Activated CD8-positive, alpha-beta memory T cell treated with anti-CD3 and anti-CD28 coated beads, Interleukin-2, amount 50 U/mL, for 48 hours (primary cell): Measurements from ENCODE around the gene PNMT.

Experiments
- DNase-seq: peaks from one replicate; pipeline ENCODE4 v3.0.0-alpha.2; 2020

PNMT gene

DNA sequence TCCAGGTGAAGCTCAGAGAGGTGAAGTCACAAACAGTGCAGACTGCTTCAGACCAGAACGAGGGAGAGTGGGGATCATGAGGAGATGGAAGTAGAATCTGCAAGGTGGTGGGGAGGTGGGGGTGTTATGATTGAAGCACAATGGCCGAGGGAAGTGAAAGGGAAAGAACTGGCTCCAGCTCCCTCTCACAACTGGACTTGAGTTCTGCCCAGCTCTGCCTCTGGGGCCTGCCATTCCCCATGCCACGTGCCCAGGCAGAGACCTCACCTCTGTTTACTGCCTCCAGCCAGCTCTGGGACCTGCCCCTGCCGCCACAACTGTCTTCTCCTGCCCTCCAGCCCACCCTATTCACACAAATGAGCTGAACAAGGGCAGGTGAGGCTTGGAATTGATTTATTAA lies 2.5 kb downstream of the PNMT start:
- DNase-seq = no peak

DNA sequence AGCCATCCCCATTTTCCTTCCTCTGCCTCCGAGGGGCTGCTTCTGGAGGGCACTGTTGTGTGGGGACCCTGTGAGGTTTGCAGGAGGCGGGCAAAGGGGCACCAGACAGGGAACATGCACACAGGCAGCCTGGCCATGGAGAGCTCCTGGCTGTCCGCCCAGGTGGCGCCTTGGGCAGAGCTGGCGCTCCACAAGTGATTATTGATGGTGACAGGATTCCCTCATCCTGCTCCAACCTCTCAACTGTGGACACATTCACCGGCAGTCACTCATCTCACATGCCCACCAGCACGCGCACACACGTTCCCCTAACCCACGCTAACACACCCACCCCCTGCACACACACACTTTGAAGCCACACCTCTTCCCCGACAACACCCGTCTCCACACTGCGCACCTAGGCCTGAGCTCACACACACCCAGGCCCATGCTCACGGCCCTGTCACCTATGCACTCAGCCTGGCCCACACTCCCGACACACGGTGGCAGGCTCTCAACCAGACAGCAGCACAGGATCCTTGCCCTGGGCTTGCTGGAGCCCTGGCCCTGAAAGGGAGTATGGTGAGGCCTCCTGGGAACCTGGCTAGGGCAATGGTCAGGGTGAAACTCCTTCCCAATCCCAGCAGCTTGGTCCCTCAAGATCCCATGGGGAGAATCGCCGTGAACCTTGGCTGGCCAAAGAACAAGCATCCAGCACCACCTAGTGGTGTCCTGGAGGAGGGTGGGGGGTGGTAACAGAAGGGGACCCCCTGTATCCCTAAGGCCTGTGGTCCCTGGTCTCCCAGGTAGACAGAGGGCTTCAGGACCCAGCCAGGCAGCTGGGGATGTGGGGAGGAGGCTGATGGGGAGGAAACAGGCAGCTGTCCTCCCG lies 3.6 kb downstream of the PNMT start:
- DNase-seq = no peak

DNA sequence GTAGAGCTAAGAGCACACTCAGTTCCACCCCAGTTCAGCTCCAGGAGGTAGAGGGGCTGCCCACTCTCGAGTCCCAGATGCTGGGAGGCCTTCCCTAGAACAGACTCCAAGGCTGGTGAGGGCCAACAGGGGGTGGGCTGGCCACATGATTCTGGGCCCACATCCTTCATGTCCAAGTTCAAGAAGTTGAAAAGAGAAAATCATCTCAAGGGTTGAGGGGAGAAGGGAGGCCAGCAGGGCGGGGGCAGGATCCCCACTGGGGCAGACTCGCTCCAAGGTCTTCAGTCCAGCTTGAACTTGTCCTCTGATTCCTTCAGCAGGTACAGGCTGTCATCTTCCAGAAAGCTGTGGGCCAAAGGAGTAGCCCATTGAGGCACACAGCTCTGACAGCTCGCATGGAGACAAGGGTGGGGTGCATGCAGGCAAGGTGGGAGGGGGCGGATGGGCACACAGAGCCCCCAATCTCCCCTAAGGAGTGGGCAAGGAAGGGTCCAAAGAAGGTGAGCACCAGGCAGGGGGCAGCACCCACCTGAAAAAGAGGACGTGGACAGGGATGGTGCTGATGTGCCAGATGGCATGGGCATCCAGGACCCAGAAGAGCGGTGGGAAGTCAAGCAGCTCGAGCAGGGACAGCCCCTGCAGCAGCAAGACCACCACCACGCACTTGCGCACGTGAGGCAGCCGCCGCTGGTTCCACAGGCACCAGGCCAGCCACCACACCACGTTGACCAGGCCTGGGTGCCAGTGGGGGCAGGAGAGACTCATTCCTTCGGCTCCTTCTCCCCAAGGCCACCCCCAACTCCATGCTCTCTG lies 4.5 kb downstream of the PNMT start:
- DNase-seq = no peak

GRCh38 chr17:39673335-39674081 lies 5.3 kb downstream of the PNMT start:
- no peak for DNase-seq

- DNase-seq = no peak
Measured at GRCh38 chr17:39674179-39674578, 5.9 kb downstream of the PNMT start.

GRCh38 chr17:39674702-39675389 lies 6.6 kb downstream of the PNMT start:
- DNase-seq = no peak

DNA sequence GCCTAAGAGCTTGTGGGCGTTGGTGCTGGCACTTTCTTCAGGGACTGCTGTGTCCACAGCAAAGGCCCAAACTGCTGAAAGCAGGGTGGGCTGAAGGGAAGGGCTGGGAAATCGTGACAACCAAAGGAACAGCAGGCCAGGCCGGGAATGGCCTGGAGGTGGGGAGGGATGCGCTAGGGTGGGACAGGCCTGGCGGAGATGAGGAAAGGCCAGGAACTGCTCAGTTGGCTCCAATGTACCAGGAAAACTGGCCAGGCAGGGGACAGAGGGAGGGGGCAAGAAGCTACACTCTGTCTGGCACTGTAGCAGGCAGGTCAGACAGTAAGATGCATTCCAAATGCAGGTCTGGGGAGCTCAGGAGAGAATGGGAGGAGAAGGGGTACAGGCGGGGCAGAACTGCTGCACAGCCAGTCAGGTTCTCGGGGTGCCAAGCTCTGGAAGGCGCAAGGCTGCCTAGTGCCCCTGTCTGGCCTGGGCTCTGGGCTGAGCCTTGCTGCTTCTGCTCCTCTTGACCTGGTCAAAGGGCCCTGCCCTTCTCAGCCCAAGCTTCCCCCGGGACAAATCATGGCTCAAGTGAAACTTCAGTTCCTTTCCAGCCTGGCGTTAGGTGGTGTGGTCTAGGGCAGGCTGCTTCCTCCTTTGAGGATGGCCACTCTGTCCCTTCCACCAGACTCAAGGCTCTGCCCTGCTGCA lies 7.3 kb downstream of the PNMT start:
- no peak for DNase-seq

- DNase-seq = no peak
Measured at GRCh38 chr17:39676198-39676819, 8.1 kb downstream of the PNMT start.

DNA sequence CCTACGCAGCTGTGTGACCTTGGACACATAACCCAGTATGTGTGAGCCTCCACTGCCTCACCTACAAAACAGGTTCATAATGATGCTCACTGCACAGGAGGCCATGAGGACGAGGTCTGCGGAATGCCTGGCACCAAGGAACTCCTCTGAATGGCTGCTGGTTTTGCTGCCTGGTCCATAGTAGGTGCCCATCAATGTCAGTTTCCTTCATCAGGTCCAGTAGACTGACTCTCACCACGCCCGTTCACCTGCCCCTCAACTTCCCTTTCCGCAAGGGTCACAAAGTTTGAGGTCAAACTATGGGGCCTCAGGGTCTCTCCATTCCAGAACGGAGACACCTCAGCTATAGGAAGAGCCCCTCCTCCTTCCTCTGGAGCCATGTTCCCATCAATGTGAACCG lies 8.8 kb downstream of the PNMT start:
- no peak for DNase-seq

DNA sequence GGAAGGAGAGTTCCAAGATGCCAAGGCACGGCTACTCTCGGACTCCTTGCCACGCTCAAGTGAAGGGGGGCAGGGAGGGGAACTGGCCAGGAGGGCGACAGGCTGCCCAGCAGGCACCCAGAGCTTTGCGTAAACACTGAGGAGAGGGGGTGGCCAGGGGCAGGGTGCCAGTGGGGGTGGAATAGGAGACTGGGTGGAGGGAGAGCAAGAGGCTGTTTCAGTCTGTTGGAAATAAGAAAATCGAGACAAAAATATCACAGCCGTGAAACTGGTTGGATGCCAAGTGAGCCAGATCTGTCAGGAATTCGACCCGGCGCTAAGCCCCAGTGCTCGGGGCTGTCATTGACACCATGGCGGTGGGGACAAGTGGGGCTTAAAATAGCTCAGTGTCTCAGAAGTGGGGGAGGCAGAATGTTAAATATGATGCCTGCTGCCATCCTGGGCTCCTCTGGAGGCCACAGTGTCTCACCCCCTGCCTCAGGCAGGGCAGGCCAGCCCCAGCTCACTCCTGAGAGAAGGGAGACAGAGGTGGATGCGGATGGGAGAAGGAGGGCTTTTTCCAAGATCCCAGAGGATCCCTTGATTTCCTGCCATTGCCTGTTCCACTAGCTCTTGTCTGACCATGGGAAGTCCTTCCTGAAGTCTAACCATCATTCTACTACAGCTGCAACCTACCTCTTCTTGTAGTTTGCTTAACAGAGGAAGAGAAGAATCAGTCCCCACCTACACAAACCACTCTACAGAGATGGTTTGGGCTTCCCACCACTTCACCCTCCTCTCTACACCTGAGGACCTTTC lies 9.5 kb downstream of the PNMT start:
- no peak for DNase-seq

- DNase-seq = no peak
Measured at GRCh38 chr17:39678340-39679116, 10.3 kb downstream of the PNMT start.

GRCh38 chr17:39679521-39680192 lies 11.4 kb downstream of the PNMT start:
- peak; percentile 74 for DNase-seq

- no peak for DNase-seq
Measured at GRCh38 chr17:39683295-39683939, 15.2 kb downstream of the PNMT start.

GRCh38 chr17:39684369-39685192 lies 16.3 kb downstream of the PNMT start:
- no peak for DNase-seq

DNA sequence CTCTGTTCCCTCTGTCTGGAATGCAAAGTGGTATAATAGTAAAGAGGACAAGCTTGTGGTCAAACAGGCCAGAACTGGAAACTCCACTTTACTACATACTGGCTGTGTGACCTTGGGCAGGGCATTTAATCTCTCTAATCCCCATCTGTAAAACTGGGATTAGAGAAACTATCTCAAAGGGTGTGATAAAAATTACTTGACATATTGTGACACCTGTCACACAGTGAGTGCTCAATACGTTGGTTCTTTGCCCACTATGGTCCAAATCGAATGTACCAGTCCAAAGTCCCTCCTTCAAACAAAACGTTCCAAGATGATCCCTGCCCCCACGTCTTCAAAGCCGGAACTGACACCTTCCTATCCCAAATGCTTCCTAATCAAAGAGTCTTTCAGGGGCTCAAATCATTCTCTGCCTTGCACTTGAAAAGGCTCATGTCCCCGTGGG lies 18.9 kb downstream of the PNMT start:
- no peak for DNase-seq

GRCh38 chr17:39687546-39688474 lies 19.6 kb downstream of the PNMT start, which contains the start of gene PGAP3:
Gene PGAP3 (minus strand): TSS chr17:39688057. CDS start chr17:39688014, 43 bp downstream.
- DNase-seq = peak; percentile 92

DNA sequence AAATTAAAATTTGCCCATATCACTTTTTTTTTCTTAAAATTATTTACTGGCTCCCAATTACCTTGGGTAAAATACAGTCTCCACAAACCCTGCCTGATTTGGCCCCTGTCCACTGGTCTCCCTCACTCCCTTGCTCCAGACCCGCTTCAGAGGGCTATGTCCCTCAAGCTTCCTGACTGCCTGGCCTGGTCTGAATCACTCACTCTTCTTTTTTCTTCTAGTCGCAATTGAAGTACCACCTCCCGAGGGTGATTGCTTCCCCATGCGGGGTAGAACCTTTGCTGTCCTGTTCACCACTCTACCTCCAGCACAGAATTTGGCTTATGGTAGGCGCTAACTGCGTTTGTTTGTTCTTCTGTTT lies 20.2 kb downstream of the PNMT start:
- DNase-seq = no peak
